NCI-H226 (cell line): ENCODE results near the gene MROH8.
"Not testable (repeated sequence)": the region's sequence is repeated elsewhere in the genome, so short reads cannot be mapped to it uniquely, and the experiment has no call there.

Experiments used
- DNase-seq: peaks from one replicate; pipeline ENCODE4 v3.0.0-alpha.2; 2015

The MROH8 gene

DNA sequence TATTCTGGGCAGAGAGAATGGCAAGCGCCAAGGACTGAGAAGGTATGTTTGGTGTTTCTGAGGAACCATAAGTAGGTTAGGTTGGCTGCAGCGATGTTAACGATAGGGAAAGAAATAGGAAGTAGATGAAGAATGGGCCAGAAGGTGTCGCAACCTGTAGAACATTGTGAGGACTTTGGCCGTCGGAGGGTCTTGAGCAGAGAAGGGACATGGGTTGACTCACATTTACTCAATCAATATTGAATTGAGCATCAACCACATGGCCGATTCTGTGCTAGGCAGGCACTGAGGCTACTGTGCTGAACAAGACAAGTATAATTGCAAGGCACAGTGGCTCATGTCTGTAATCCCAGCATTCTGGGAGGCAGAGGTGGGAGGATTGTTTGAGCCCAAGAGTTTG lies 27.1 kb downstream of the MROH8 start:
- no peak for DNase-seq

GRCh38 chr20:37151529-37151928 lies 27.8 kb downstream of the MROH8 start:
- no peak for DNase-seq

- DNase-seq: not testable (repeated sequence)
These were observed 28.5 kb downstream of the MROH8 start for GRCh38 chr20:37150864-37151263.

- no peak for DNase-seq
These were observed 32.1 kb downstream of the MROH8 start for GRCh38 chr20:37147250-37147649.

DNA sequence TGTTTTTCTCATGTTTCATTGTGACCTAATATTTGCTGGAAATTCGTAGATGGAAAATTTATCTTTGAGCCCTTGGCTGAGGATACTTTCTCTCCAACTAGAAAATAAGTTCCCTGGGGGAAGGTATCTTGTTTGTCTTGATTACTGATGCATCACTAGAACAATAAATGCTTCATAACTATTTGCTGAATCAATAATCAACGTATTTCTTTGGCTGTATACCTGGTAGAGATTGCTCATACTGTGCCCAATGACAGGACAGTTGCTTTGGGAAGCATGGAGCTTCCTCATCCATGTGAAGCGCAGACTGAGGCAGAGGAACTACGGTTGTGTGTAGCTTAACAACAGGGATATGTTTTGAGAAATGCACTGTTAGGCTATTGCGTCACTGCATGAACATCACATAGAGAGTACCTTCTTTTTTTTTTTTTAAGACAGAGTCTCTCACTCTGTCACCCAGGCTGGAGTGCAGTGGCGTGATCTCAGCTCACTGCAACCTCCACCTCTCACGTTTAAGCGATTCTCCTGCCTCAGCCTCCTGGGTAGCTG lies 34.4 kb downstream of the MROH8 start:
- DNase-seq: no peak

DNA sequence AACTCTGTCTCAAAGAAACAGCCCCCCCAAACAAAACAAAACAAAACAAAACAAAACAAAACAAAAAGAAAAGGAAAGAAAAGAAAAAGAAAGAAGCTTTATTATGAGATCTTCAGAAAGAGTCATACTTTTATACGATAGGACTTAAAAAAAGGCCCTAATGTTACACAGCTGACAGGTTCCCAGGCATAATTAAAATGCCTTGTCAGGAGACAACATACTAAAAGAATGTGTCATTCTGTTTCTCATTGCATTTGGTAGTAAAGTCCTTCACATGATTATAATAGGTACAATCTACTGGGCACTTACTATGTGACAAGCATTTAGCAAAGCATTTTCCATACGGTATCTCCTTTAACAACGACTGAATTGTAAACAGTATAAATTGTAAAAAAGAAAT lies 36.6 kb downstream of the MROH8 start:
- no peak for DNase-seq

DNA sequence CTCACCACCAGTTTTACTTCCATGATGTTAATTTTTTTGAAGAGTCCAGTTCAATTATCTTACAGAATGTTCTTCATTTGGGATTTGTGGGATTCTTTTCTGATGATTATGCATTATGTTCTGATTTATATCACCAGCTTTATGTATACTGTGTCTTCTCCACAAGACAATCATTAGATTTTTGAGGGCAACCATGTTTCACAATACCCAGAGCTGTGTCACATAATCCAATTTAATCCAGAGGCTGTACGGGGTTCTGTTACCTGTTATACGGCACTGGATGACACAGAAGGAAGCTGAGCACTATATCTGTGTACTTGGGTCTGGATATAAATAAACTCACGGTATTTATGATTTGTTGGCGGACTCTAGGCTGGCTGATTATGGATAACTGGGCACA lies 41.8 kb downstream of the MROH8 start:
- no peak for DNase-seq

DNA sequence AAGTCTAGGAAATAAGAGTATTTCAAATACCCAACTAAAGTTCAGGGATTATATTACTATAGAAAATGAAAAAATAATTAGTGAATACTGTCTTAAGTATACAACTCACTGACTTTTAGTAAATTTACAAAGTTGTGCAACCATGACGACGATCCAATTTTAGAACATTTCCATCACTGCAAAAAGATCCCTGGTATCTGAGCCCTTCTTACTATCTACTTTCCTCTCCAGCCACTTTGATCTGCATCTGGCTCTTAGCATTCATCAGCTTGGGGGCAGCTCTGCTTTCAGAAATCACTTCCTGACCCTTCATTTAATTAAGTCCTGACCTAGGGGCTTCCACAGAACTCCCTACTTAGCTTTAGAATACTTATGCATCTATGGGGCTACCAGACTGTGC lies 45.4 kb downstream of the MROH8 start:
- no peak for DNase-seq

GRCh38 chr20:37131486-37131885 lies 47.9 kb downstream of the MROH8 start:
- no peak for DNase-seq

DNA sequence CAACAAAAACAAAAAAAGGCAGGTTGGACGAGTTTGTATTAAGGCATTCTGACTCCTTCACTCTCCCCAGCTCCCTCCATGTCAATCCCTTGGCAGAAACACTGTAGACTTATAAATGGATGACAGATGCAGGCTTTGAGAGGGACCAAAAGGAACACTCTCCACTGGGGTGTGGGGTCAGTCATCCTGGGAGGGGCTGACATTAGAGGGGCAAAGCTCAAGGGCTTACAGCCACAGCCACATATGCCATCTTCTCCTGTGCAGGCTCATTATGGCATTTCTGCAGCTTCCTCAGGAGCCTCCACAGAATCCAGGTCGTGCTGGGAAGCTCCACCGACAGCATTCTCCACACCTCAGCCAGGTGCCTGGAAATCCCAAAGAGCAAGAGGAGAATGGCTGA lies 50.5 kb downstream of the MROH8 start:
- no peak for DNase-seq

- not testable (repeated sequence) for DNase-seq
These were observed 53.1 kb downstream of the MROH8 start for GRCh38 chr20:37126290-37126689.

DNA sequence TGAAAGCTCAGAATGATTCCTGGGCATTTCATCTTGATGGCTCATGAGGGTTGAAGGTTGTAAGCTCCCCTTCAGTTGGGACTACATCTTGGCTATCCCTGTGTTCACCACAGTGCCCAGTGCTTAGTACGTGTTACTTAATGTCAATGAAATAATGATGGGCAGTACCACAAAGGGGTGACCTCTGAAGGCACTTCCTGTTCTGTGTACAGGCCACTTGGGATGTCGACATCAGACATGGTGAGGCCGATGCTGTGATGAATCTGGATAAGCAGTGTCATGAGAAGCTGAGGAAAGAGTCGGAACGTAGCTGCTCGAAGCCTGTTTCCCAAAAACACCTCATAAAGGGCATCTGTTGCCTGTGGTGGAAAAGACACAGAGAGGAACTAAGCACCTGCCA lies 55.9 kb downstream of the MROH8 start:
- no peak for DNase-seq

DNA sequence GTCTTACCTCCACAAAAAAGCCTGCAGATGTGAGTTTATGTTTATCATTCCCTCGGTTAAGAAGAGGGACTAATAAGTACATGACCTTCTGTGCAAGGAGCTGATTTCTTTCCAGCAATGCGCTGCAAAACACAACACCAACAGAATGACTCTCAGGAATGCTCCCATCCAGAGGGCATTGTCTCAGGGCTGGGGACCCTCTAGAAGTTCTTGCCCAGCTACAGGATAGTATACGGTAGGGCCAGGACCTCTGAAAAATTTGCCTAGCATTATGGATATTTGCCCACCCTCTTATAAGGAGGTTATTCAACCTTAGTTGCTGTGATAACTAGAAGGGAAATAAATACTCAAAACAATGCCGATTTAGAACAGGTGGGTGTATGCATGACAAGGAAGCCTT lies 58.9 kb downstream of the MROH8 start:
- no peak for DNase-seq

GRCh38 chr20:37119356-37120036 lies 59.9 kb downstream of the MROH8 start:
- DNase-seq: no peak

- DNase-seq: no peak
These were observed 65.3 kb downstream of the MROH8 start for GRCh38 chr20:37114012-37114411.

GRCh38 chr20:37111926-37112455 lies 67.4 kb downstream of the MROH8 start:
- DNase-seq: no peak

GRCh38 chr20:37108676-37109075 lies 70.7 kb downstream of the MROH8 start:
- no peak for DNase-seq

GRCh38 chr20:37102571-37102970 lies 76.8 kb downstream of the MROH8 start:
- no peak for DNase-seq

DNA sequence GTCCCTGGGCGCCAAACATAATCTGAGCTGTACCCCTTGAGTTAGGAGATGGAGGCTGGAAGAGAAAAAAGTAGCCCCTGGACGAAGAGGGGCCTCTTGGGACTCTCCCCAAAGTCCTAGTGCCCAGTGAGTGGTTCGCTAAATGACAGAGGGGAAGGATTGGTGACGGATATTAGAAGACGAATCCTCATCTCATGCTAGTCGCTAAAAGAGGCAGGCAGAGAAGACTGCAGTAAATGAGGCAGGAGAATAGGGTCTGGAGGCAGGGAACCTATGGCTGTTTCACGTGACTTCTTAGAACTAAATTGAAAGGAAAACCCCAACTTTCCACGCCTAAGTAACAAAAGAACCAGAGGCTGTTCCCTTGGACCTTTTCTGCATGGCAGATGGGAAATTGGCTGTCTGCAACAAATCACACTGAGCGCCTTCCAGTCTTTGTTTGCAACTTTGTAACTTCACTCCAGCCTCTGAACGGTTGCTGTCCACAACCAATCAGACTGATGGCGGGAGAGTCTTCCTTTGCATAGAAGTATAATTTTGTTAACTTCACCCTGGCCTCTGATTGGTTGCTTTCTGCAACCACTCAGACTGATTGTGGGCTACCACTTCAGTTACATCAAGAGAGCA lies 82.8 kb downstream of the MROH8 start:
- DNase-seq: no peak

GRCh38 chr20:37095599-37096414 lies 83.5 kb downstream of the MROH8 start, which contains the start of gene RBL1:
TSS of gene RBL1 (minus strand) at chr20:37095997. CDS start at chr20:37095928, 69 bp downstream.
- DNase-seq: peak; percentile 77

DNA sequence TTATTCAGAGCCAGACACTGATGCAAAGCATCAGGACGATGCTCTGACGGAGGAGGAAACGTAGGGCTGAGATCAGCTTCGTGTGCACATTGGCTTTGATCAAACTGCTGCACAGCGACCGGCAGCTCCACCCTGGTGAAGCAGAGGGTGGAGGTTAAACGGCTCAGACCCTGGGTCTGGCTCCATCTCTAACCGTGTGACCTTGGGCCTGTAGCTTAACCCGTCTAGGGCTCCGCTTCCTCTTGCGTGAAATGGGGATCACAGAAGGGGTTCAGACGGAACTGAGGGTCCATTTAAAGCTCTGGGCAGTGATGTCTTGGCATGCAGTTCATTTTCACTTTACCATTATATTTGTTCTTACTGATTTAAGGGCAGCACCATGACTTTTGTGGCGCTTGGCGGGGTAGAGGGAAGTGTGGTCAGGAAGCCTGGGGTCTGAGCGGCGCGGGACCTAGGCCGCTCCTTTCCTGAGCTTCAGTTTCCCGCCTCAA lies 84.2 kb downstream of the MROH8 start:
- no peak for DNase-seq

GRCh38 chr20:37090407-37090806 lies 88.9 kb downstream of the MROH8 start:
- DNase-seq: no peak

DNA sequence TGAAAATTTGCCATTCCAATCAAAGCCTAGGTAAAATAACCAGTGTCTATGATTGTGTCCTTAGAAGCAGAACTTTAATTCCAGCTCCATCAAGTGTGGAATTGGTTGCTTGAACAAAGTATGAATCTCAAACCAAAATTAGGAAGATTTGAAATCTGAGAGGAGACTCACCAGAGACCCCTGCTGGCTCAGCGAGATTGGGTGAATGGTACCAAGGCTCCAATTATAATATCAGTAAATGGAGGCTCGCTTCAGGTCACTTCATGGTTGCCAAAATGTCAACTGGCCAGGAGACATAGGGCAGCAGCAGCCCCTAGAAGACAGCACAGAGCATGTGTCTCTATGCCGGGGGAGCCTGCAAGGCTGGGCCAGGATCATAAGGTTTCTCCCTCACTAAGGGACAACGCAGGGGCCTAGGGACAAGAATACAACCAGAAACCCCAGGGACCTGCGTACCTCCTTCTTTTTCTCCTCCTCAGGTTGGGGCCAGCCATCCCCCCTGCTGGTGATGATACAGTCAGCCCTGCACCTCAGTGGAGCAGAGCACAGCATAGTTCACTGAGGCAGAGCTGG lies 97.5 kb downstream of the MROH8 start:
- DNase-seq: no peak
